Keratinocyte (primary cell): ENCODE results near the gene OR8B2. TPM values are rescaled to one million over a fixed set of nuclear protein-coding genes. Genes with fewer than 3 reads are reported as not detected.
"Not testable (repeated sequence)": the region's sequence is repeated elsewhere in the genome, so short reads cannot be mapped to it uniquely, and the experiment has no call there.

Source experiments
- DNase-seq: peaks from one replicate; pipeline ENCODE4 v3.0.0-alpha.2; 2011; ENCODE audit warnings: low read depth, missing footprints, low spot score
- FAIRE-seq: peaks from 2 replicates; lab custom pipeline; 2011; peaks lifted over from hg19 to GRCh38; lab: Jason Lieb, UNC
- H2AFZ ChIP-seq: 2 replicates; pipeline ENCODE4 v1.6.0; 2012; ENCODE audit warnings: low read length, control low read depth, inconsistent platforms; ENCODE audit not compliant: control insufficient read depth
- H3K27ac ChIP-seq: 2 replicates; pipeline ENCODE4 v1.5.1; 2011; ENCODE audit warnings: low read length; ENCODE audit not compliant: control insufficient read depth, insufficient read depth
- H3K27me3 ChIP-seq: 3 replicates; pipeline ENCODE4 v1.6.0; 2011; ENCODE audit warnings: low read length; ENCODE audit not compliant: control insufficient read depth, insufficient read depth; ENCODE audit errors: extremely low read depth
- H3K36me3 ChIP-seq, 2 experiments: 2 replicates in 1 of 2; 3 replicates in 1 of 2; pipeline ENCODE4 v1.5.1; 2011; ENCODE audit warnings: low read length in 2 of 2, mild to moderate bottlenecking in 1 of 2; ENCODE audit not compliant: control insufficient read depth in 2 of 2, insufficient read depth in 2 of 2; ENCODE audit errors: extremely low read depth in 1 of 2
- H3K4me1 ChIP-seq: 3 replicates; pipeline ENCODE4 v1.5.1; 2011; ENCODE audit warnings: low read length; ENCODE audit not compliant: control insufficient read depth, insufficient read depth; ENCODE audit errors: extremely low read depth
- H3K4me2 ChIP-seq: 3 replicates; pipeline ENCODE4 v1.6.0; 2011; ENCODE audit warnings: low read depth, low read length; ENCODE audit not compliant: control insufficient read depth, insufficient read depth; ENCODE audit errors: extremely low read depth
- H3K4me3 ChIP-seq, 3 experiments: fragments of 200-600 bp in 1 of 3; sonication (generic) in 1 of 3; 2 replicates in 2 of 3; 3 replicates in 1 of 3; pipeline ENCODE4 v1.5.1; 2011 to 2016; ENCODE audit warnings: low read length in 3 of 3, mild to moderate bottlenecking in 3 of 3, control low read depth in 2 of 3, inconsistent platforms in 1 of 3, low read depth in 1 of 3, mixed read lengths in 1 of 3, mixed run types in 1 of 3, moderate library complexity in 1 of 3; ENCODE audit not compliant: control insufficient read depth in 2 of 3, insufficient read depth in 2 of 3; ENCODE audit errors: extremely low read depth in 1 of 3
- H3K79me2 ChIP-seq: 2 replicates; pipeline ENCODE4 v1.6.0; 2012; ENCODE audit warnings: low read length; ENCODE audit not compliant: control insufficient read depth, insufficient read depth
- H3K9ac ChIP-seq: 3 replicates; pipeline ENCODE4 v1.6.0; 2011; ENCODE audit warnings: low read length; ENCODE audit not compliant: control insufficient read depth, insufficient read depth; ENCODE audit errors: extremely low read depth
- H3K9me1 ChIP-seq: 3 replicates; pipeline ENCODE4 v1.6.0; 2011; ENCODE audit warnings: low read length; ENCODE audit not compliant: control insufficient read depth, insufficient read depth; ENCODE audit errors: extremely low read depth
- H3K9me3 ChIP-seq: 2 replicates; pipeline ENCODE4 v1.5.1; 2012; ENCODE audit warnings: low read depth, low read length; ENCODE audit not compliant: control insufficient read depth
- H4K20me1 ChIP-seq: 3 replicates; pipeline ENCODE4 v1.6.0; 2011; ENCODE audit warnings: low read length; ENCODE audit not compliant: control insufficient read depth, insufficient read depth; ENCODE audit errors: extremely low read depth
- EZH2 ChIP-seq: IDR thresholded peaks from one replicate; pipeline ENCODE4 v1.6.1; 2012; ENCODE audit warnings: inconsistent platforms, mild to moderate bottlenecking, low read length, moderate library complexity
- dilution Hi-C: fragments of 300-500 bp; cut with MboI; formaldehyde crosslinking; loops from one replicate; pipeline ENCODE4 v1.7.0; 2020; ENCODE audit warnings: low sequenced_read_pairs; ENCODE audit not compliant: extremely low pct_ligation_motif_present
- polyA plus RNA-seq, 5 experiments: library from polyadenylated mRNA; depleted of rRNA in 3 of 5; stranded (reverse) in 3 of 5; stranded (forward) in 1 of 5; unstranded in 1 of 5; fragments of >200 nt; gene quantifications; 1 replicate in 1 of 5; 2 replicates in 3 of 5; 3 replicates in 1 of 5; pipeline versions ENCODE4 v1.2.1 to v1.2.3, GENCODE V29; 2011 to 2012; ENCODE audit warnings: missing spikeins in 2 of 5, low read depth in 1 of 5, low replicate concordance in 1 of 5
- TF ChIP-seq, protein P1 (sequence below), 3 experiments: IDR thresholded peaks in 1 of 3; conservative IDR thresholded peaks in 1 of 3; optimal IDR thresholded peaks in 1 of 3; 2 replicates in 2 of 3; 3 replicates in 1 of 3; pipeline versions ENCODE3 to v1.5.1; 2011; ENCODE audit warnings: low read length in 3 of 3, mild to moderate bottlenecking in 3 of 3, moderate library complexity in 2 of 3, control low read depth in 1 of 3, inconsistent platforms in 1 of 3; ENCODE audit not compliant: insufficient read depth in 2 of 3; ENCODE audit errors: extremely low read depth in 1 of 3

OR8B2 gene
- polyA plus RNA-seq, 1 donor (not counting 4 experiments of a cell fraction or from before 2014, with no cell fraction given), result not detected

- Histone ChIP-seq H3K4me1 (no peaks in the 10 kb centered on the region), H3K27me3 (no peaks in the 10 kb centered on the region), H3K27ac (no peak within 1 kb of the TSS), H3K9me3 (no peaks in the 10 kb centered on the region), H3K4me3 (no peak within 1 kb of the TSS), H3K79me2 (no peaks in the 10 kb centered on the region), H3K36me3 (no peaks in the 10 kb centered on the region), H3K9ac (no peak within 1 kb of the TSS), H2AFZ (no peak within 1 kb of the TSS), H3K9me1 (no peaks in the 10 kb centered on the region), H3K4me2 (no peak within 1 kb of the TSS), H4K20me1 (no peaks in the 10 kb centered on the region)
- TF ChIP-seq EZH2, result no peak
- TF ChIP-seq, protein P1, sequence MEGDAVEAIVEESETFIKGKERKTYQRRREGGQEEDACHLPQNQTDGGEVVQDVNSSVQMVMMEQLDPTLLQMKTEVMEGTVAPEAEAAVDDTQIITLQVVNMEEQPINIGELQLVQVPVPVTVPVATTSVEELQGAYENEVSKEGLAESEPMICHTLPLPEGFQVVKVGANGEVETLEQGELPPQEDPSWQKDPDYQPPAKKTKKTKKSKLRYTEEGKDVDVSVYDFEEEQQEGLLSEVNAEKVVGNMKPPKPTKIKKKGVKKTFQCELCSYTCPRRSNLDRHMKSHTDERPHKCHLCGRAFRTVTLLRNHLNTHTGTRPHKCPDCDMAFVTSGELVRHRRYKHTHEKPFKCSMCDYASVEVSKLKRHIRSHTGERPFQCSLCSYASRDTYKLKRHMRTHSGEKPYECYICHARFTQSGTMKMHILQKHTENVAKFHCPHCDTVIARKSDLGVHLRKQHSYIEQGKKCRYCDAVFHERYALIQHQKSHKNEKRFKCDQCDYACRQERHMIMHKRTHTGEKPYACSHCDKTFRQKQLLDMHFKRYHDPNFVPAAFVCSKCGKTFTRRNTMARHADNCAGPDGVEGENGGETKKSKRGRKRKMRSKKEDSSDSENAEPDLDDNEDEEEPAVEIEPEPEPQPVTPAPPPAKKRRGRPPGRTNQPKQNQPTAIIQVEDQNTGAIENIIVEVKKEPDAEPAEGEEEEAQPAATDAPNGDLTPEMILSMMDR (optimal IDR thresholded peaks at IDR 0.05 in 1 of 3, IDR thresholded peaks at IDR 0.05 in 1 of 3, conservative IDR thresholded peaks at IDR 0.05 in 1 of 3; ENCODE audit: extremely low read depth in 1 of 3, insufficient read depth in 2 of 3, low read length in 3 of 3), result no peak
- DNase-seq, result no peak
- dilution Hi-C loops, result no loop called here
- no peak for FAIRE-seq
Observed at GRCh38 chr11:124398924-124399323, 14.6 kb upstream of the OR8B2 start, which contains the start of gene OR8B3. Gene OR8B3 (minus strand): TSS chr11:124399024. CDS start chr11:124397351, 1,673 bp downstream.

DNA sequence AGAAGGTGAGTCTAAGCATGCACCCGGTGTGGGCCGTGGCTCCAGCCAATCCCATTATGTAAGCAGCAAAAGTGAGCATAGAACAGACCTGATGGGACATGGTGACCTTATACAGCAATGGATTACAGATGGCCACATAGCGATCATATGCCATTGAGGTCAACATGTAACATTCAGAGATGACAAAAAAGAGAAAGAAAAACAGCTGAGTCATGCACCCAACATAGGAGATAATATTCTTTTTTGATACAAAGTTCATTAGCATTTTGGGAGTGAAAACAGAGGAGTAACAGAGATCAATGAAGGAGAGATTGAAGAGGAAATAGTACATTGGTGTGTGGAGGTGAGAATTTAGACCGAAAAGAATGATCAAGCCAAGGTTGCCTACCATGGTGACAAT is 12.5 kb upstream of the OR8B2 start:
- FAIRE-seq, result peak; percentile 23
- dilution Hi-C loops, result not testable (repeated sequence)

DNA sequence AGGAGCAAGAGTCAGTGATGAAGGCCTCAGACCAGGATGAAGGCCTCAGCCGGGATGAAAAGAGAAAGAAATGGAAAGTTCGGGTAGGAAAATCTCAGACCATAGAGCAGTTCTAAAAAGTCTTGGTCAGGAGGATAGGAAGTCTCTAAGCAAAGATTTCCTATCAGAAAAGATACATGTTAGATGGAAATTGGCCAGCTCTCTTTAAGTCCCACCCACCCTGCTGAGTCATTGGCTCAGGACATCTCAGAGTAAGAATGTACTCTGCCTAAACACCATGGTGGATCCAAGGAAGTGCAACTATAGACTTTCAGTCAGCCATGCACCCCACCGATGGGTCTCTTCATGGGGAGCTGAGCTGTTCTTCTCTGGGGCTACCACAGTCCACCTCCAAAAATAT is 10.1 kb upstream of the OR8B2 start:
- no peak for FAIRE-seq
- H4K20me1 ChIP-seq, result no peaks in the 10 kb centered on the region
- no peak overlapping the region for H3K27ac ChIP-seq
- dilution Hi-C loops, result no loop called here
- no peak for DNase-seq
- no peaks in the 10 kb centered on the region for H3K9me3 ChIP-seq
- no peaks in the 10 kb centered on the region for H3K27me3 ChIP-seq
- H3K4me2 ChIP-seq, result no peak overlapping the region
- H3K4me1 ChIP-seq, result no peaks in the 10 kb centered on the region
- no peak overlapping the region for H2AFZ ChIP-seq
- no peaks in the 10 kb centered on the region for H3K79me2 ChIP-seq
- no peak overlapping the region for H3K4me3 ChIP-seq
- no peaks in the 10 kb centered on the region for H3K36me3 ChIP-seq
- no peaks in the 10 kb centered on the region for H3K9me1 ChIP-seq
- TF ChIP-seq, protein P1 (optimal IDR thresholded peaks at IDR 0.05 in 1 of 3, IDR thresholded peaks at IDR 0.05 in 1 of 3, conservative IDR thresholded peaks at IDR 0.05 in 1 of 3; ENCODE audit: extremely low read depth in 1 of 3, insufficient read depth in 2 of 3, low read length in 3 of 3), result no peak
- TF ChIP-seq EZH2, result no peak
- no peak overlapping the region for H3K9ac ChIP-seq

More for the DNA sequence above, 12.5 kb upstream of the OR8B2 start:
- not testable (repeated sequence) for H3K4me1 ChIP-seq, H4K20me1 ChIP-seq, H3K9ac ChIP-seq, H3K4me3 ChIP-seq, H3K36me3 ChIP-seq, H2AFZ ChIP-seq, H3K27me3 ChIP-seq, H3K9me1 ChIP-seq, DNase-seq, H3K4me2 ChIP-seq, H3K79me2 ChIP-seq, H3K9me3 ChIP-seq, H3K27ac ChIP-seq

- FAIRE-seq, H3K27ac ChIP-seq, H3K36me3 ChIP-seq, H3K9me1 ChIP-seq, H3K4me1 ChIP-seq, H2AFZ ChIP-seq, H3K9ac ChIP-seq, H3K4me2 ChIP-seq, H4K20me1 ChIP-seq, dilution Hi-C loops, H3K4me3 ChIP-seq, H3K9me3 ChIP-seq, H3K79me2 ChIP-seq, DNase-seq, H3K27me3 ChIP-seq: not testable (repeated sequence)
Observed at GRCh38 chr11:124382857-124383256, 1.4 kb downstream of the OR8B2 start.
